Effector memory CD8-positive, alpha-beta T cell (primary cell): ENCODE data around the gene RPL13.
A peak's percentile ranks its signal among the peaks of the same experiment; 100 is the strongest.
"Not testable (repeated sequence)": the region's sequence is repeated elsewhere in the genome, so short reads cannot be mapped to it uniquely, and the experiment has no call there.

Experiments used
- ATAC-seq: fragments of 150-1000 bp; cut with Tn5 transposase; replicated peaks from 2 replicates; pipeline ENCODE4 v1.10.0; 2021; ENCODE audit warnings: mild to moderate bottlenecking, moderate library complexity
- DNase-seq, 3 experiments: peaks; one replicate each; pipeline ENCODE4 v3.0.0; 2021
- H3K27ac Mint-ChIP-seq, 2 donors: one replicate each; pipeline ENCODE4 v1.8.0; 2022; ENCODE audit warnings: mild to moderate bottlenecking in 2 of 2, mixed read lengths in 2 of 2, moderate library complexity in 2 of 2
- H3K27me3 Mint-ChIP-seq, 2 donors: one replicate each; pipeline ENCODE4 v1.8.0; 2022; ENCODE audit warnings: mixed read lengths in 2 of 2
- H3K36me3 Mint-ChIP-seq: one replicate; pipeline ENCODE4 v1.8.0; 2022; ENCODE audit warnings: mild to moderate bottlenecking, moderate library complexity, mixed read lengths; ENCODE audit not compliant: insufficient read depth
- H3K4me1 Mint-ChIP-seq, 2 donors: one replicate each; pipeline ENCODE4 v1.8.0; 2022; ENCODE audit warnings: low read depth in 2 of 2, mixed read lengths in 2 of 2
- H3K4me3 Mint-ChIP-seq, 2 donors: one replicate each; pipeline ENCODE4 v1.8.0; 2022; ENCODE audit warnings: mild to moderate bottlenecking in 2 of 2, mixed read lengths in 2 of 2, moderate library complexity in 2 of 2
- H3K9me3 Mint-ChIP-seq, 2 donors: one replicate each; pipeline ENCODE4 v1.8.0; 2022; ENCODE audit warnings: mixed read lengths in 2 of 2

The RPL13 gene

DNA sequence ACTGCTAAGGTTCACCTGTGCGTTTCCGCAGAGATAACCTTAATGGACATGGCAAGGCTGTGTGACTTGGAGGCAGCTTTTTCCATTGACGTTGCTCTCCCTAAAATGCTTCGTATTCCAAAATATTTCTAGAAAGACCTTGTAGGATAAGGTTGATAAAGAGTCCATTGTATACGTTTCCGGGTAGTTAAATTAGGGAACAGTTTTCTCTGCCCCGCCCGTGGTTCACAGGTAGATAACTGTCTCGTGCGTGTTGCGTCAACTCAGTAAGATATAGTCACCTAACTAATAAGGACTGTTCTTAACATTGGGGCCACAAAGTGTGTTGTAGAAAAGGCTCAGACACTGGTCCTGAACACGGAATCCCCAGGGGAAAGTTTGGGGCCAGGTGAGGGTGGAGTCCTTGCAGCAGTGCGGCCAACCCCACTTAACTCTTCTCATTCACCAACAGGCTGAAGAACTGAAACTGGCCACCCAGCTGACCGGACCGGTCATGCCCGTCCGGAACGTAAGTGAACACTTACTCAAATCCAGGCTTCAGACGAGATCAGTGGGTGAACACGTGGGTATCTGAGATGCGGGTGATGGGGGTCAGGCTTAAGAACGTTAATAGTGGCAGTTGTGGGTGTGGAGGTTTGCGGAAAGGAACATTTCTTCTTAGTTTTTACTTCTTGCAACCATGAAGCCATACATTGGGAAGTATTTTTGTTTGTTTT, 1.6 kb downstream of the RPL13 start:
- ATAC-seq: no peak
- no peak for DNase-seq

DNA sequence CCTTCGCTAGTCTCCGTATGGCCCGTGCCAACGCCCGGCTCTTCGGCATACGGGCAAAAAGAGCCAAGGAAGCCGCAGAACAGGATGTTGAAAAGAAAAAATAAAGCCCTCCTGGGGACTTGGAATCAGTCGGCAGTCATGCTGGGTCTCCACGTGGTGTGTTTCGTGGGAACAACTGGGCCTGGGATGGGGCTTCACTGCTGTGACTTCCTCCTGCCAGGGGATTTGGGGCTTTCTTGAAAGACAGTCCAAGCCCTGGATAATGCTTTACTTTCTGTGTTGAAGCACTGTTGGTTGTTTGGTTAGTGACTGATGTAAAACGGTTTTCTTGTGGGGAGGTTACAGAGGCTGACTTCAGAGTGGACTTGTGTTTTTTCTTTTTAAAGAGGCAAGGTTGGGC, 2.5 kb downstream of the RPL13 start:
- H3K36me3 Mint-ChIP-seq: peaks cover 57% of the 10 kb centered on the region
- ATAC-seq: no peak
- peaks cover 48 to 50% of the 10 kb centered on the region in 2 donors for H3K4me1 Mint-ChIP-seq
- H3K27ac Mint-ChIP-seq: peak overlapping the region; percentile 28 to 99
- peak overlapping the region in 1 of 2 donors; percentile 97 for H3K4me3 Mint-ChIP-seq
- no peaks in the 10 kb centered on the region for H3K27me3 Mint-ChIP-seq
- H3K9me3 Mint-ChIP-seq: no peaks in the 10 kb centered on the region
- no peak for DNase-seq

More for the DNA sequence above, 1.6 kb downstream of the RPL13 start:
- peaks cover 60% of the 10 kb centered on the region for H3K36me3 Mint-ChIP-seq
- no peaks in the 10 kb centered on the region for H3K9me3 Mint-ChIP-seq
- peak overlapping the region; percentile 87 to 99 for H3K27ac Mint-ChIP-seq
- peaks cover 53 to 56% of the 10 kb centered on the region in 2 donors for H3K4me1 Mint-ChIP-seq
- H3K4me3 Mint-ChIP-seq: peak overlapping the region; percentile 94 to 97
- no peaks in the 10 kb centered on the region for H3K27me3 Mint-ChIP-seq

DNA sequence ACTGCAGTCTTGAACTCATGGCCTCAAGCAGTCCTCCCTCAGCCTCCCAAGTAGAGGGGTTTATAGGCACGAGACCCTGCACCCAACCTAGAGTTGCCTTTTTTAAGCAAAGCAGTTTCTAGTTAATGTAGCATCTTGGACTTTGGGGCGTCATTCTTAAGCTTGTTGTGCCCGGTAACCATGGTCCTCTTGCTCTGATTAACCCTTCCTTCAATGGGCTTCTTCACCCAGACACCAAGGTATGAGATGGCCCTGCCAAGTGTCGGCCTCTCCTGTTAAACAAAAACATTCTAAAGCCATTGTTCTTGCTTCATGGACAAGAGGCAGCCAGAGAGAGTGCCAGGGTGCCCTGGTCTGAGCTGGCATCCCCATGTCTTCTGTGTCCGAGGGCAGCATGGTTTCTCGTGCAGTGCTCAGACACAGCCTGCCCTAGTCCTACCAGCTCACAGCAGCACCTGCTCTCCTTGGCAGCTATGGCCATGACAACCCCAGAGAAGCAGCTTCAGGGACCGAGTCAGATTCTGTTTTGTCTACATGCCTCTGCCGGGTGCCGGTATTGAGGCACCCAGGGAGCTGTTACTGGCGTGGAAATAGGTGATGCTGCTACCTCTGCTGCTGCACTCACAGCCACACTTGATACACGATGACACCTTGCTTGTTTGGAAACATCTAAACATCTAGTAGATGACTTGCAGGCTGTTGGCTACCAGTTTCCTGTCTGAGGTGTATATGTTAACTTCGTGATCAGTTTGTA, 3.3 kb downstream of the RPL13 start:
- no peak for DNase-seq
- Mint-ChIP-seq H3K27me3 (no peaks in the 10 kb centered on the region), H3K27ac (peak overlapping the region in 1 of 2 donors; percentile 50), H3K36me3 (peaks cover 60% of the 10 kb centered on the region), H3K4me1 (peaks cover 48 to 50% of the 10 kb centered on the region in 2 donors), H3K4me3 (peak overlapping the region; percentile 29 to 31), H3K9me3 (no peaks in the 10 kb centered on the region)
- no peak for ATAC-seq

DNA sequence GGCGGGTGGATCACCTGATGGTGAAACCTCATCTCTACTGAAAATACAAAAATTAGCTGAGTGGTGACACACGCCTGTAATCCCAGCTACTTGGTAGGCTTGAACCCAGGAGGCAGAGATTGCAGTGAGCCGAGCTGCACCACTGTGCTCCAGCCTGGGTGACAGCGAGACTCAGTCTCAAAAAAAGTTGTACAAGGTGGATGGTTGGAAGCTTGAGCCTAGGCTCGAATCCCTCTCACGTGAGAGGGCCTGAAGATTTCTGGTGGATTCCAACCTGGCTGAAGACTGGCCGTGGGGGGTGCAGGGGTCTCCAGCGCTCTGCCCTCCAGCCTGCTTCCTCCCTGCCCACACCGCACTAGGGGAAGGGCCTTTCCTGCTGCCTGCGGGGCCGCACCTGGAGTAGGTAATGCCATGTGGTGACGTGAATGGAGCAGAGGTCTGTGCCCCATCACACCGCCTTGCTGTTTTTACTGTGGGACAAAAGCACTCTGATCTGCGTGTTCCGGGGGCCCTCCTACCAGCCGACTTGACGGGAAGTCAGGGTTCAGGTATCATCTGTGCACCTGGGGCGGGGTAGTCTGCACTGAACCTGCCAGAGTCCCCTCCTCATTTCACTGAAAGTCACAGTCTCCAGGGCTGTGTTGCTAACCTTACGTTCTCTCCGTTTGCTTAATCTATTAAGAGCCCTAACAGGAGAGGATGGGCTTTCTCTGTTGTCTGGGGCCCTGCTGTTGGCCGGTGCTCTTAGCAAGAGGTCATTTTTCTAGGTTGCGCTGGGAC, 4.2 kb downstream of the RPL13 start:
- H3K9me3 Mint-ChIP-seq: no peaks in the 10 kb centered on the region
- peaks cover 47 to 48% of the 10 kb centered on the region in 2 donors for H3K4me1 Mint-ChIP-seq
- ATAC-seq: no peak
- peak overlapping the region; percentile 50 to 67 for H3K27ac Mint-ChIP-seq
- H3K4me3 Mint-ChIP-seq: peak overlapping the region; percentile 63 to 72
- H3K27me3 Mint-ChIP-seq: no peaks in the 10 kb centered on the region
- H3K36me3 Mint-ChIP-seq: peaks cover 60% of the 10 kb centered on the region
- DNase-seq: no peak

DNA sequence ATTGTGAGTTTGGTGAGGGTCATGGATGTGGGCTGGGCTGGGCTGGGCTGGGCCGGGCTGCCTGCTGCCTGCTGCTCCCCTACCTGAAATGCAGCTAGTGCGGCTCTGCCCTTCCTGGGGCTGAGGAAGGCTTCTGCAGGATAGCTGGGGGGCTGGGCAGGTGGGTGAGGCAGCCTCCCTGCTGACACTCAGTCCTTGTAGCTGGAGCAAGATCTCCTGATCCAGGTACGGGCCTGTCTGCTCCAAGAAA, 4.7 kb downstream of the RPL13 start:
- peak overlapping the region; percentile 63 to 72 for H3K4me3 Mint-ChIP-seq
- DNase-seq: no peak
- H3K4me1 Mint-ChIP-seq: peaks cover 44 to 45% of the 10 kb centered on the region in 2 donors

DNA sequence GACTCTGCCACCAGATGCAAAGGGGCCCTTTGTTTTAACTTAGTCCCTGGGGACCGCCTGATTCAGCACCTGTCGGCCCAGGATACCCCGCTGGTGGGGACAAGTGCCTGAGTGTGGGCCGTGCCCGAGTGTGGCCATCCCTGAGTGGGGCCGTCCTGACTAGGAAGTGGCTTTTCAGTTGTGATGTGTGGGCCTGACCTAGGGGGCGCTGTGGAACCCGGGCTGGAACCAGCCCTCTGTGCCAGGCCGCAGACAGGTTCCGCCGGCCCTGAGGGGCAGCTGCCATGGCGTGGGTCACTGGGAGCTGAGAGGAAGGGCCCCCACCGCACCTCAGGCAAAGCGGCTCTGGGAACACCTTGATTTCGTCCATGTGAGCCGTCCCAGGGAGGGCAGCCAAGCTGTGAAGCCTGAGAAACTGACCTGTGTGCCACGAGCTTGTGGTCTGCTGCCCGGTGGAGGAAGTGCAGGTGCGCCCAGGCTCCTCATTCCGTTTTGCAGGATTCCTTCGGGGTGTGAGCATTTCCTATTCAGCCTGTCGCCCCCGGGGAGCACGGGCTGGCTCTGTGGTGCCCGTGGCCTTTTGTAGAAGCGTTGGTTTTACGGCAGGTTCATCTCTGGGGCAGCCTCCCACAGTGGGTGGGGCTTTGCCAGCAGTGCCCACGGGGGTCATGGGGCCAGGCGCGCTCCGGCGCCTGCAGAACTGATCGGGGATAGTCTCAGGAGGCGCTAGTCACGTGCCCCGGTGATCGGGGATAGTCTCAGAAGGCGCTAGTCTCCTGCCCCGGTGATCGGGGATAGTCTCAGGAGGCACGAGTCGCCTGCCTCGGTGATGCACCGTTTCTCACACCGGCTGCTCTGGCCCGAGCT, 5.3 kb downstream of the RPL13 start:
- no peaks in the 10 kb centered on the region for H3K9me3 Mint-ChIP-seq
- ATAC-seq (peak; percentile 70), DNase-seq (peak in 2 of 3 experiments; percentile 42 to 47)
- peaks cover 0 to 6% of the 10 kb centered on the region in 2 donors for H3K27me3 Mint-ChIP-seq
- H3K4me3 Mint-ChIP-seq: peak overlapping the region; percentile 63 to 72
- H3K27ac Mint-ChIP-seq: peak overlapping the region; percentile 50 to 67
- peaks cover 50% of the 10 kb centered on the region for H3K36me3 Mint-ChIP-seq
- peaks cover 44 to 45% of the 10 kb centered on the region in 2 donors for H3K4me1 Mint-ChIP-seq

More for the DNA sequence above, 4.7 kb downstream of the RPL13 start:
- peak overlapping the region; percentile 50 to 67 for H3K27ac Mint-ChIP-seq
- peaks cover 55% of the 10 kb centered on the region for H3K36me3 Mint-ChIP-seq
- peaks cover 0 to 3% of the 10 kb centered on the region in 2 donors for H3K27me3 Mint-ChIP-seq
- H3K9me3 Mint-ChIP-seq: no peaks in the 10 kb centered on the region
- no peak for ATAC-seq

DNA sequence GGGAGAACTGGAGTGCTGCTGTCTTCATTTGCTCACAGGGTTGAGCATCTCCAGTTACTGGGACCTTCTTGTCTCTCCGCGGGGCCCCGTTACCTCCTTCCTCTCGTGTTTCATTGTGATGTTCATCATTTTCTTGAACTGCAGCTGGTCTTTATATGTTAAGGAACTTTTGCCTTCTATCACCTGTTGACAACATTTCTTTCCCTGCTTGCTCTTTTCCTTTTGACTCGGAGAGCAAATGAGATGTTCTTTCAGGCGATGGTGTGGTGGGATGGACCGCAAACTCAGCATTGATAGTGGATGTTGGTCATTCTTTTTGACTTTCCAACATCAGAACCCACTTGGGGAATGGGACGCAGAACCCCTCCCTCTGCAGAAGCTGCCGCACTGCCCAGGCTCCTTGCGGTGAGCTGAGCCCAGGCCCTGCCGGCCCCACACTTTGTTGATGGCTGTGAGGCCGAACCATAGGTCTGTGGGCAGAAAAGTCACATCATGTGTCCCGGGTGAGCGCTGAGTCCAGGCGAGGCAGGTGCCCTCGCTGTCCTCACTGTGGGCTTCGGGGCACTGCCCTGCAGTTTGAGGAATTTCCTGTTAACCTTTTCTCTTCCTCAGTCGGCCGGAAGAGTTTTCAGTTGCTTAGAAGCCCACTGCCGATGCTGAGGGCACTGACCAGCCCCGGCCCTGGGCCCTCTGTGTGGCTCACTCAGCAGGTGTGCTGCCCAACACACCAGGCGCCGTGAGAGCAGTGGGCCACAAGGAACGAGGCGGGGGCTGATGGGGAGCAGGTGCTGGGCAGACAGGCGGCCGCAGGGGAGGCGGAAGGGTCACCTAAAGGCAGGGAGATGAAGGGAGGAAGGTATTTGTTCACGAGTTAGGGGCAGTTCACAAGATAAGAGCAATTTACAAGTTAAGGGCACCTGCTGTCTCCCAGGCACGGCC, 7.4 kb downstream of the RPL13 start:
- Mint-ChIP-seq H3K27ac (no peak overlapping the region), H3K4me1 (peaks cover 27 to 35% of the 10 kb centered on the region in 2 donors), H3K36me3 (peaks cover 31% of the 10 kb centered on the region), H3K4me3 (no peak overlapping the region), H3K27me3 (peaks cover 3 to 16% of the 10 kb centered on the region in 2 donors), H3K9me3 (no peaks in the 10 kb centered on the region)
- ATAC-seq (no peak), DNase-seq (no peak)

DNA sequence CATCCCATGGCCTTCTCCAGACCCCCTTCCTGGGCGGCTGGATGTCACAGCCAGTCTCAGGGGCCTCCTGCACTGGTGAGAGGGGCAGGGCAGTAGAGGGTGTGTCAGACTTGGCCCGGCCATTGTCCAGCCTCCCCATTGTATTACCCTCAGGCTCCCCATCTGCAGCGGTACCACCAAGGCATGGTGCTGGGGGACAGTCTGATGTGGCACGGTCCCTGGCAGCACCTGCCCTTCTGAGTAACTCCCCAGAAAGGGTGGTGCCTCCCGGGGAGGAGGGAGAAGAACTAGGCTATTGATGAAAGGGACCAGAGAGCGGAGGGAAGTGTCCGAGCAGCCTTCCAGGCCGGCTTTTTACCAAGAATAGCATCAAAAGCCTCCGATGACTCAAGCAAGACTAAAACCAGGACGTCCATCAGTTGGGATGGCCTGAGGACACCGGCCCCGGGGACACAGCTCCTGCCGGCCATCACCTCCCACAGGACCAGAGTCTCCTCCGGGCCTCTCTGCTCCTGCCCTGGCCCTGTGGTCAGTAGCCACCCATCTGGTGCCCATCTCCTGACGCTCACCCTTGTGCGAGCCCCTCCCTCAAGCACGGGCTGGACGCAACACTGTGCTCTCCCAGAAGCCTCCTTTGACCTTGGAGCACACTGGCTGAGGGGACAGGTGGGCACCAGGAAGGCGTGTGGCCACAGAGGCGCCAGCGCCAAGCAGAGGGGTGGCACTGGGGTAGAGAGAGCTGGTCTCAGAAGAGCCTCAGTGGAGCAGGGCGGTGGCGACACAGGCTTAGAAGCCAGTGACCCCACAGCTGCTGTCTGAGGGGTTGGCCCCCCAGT, 9.2 kb downstream of the RPL13 start:
- H3K27me3 Mint-ChIP-seq: peaks cover 16 to 30% of the 10 kb centered on the region in 2 donors
- no peak for ATAC-seq

DNA sequence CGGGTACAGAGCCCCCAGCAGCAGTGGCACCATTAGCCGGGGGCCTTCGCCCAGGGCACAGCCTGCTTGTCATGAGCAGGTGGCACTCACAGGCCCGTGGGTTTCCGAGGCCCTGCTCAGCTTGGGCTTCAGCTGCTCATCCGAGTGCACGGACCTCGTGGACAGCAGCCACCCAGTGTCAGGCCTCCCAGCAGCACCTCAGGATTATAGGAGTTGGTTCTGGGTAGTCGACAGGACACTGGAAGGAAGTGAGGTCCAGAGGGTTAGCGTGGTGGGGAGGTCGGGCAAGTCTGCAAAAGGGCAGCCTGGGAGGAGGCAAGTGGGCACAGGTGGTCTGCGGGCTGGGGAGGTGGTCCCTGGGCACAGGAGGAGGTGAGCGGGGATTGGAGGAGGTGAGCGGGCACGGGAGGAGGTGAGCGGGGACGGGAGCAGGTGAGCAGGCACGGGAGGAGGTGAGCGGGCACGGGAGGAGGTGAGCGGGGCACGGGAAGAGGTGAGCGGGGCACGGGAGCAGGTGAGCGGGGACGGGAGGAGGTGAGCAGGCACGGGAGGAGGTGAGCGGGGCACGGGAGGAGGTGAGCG, 10.0 kb downstream of the RPL13 start:
- no peaks in the 10 kb centered on the region for H3K9me3 Mint-ChIP-seq
- H3K27me3 Mint-ChIP-seq: peaks cover 16 to 30% of the 10 kb centered on the region in 2 donors
- peaks cover 10 to 17% of the 10 kb centered on the region in 2 donors for H3K4me1 Mint-ChIP-seq
- ATAC-seq: no peak
- H3K4me3 Mint-ChIP-seq: no peak overlapping the region
- DNase-seq: no peak
- no peak overlapping the region for H3K27ac Mint-ChIP-seq
- H3K36me3 Mint-ChIP-seq: peaks cover 6% of the 10 kb centered on the region

More for the DNA sequence above, 9.2 kb downstream of the RPL13 start:
- no peaks in the 10 kb centered on the region for H3K9me3 Mint-ChIP-seq
- H3K4me1 Mint-ChIP-seq: peaks cover 16 to 25% of the 10 kb centered on the region in 2 donors
- DNase-seq: no peak
- no peak overlapping the region for H3K4me3 Mint-ChIP-seq
- H3K27ac Mint-ChIP-seq: no peak overlapping the region
- peaks cover 13% of the 10 kb centered on the region for H3K36me3 Mint-ChIP-seq

DNA sequence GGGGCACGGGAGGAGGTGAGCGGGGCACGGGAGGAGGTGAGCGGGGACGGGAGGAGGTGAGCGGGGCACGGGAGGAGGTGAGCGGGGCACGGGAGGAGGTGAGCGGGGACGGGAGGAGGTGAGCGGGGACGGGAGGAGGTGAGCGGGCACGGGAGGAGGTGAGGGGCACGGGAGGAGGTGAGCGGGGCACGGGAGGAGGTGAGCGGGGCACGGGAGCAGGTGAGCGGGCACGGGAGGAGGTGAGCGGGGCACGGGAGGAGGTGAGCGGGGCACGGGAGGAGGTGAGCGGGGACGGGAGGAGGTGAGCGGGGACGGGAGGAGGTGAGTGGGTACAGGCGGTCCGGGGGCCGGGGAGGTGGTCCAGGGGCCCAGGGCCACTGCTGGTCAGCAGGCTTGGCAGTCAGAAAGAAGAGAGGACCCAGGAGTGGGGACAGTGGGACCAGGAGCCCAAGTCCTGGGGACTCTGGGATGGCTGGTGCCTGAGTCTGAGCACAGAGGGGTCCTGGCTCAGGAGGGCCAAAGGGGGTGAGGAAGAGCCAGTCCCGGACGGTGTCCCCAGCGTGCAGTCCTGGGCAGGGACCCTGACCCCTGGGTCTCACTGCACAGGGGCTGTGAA, 10.6 kb downstream of the RPL13 start:
- not testable (repeated sequence) for DNase-seq, H3K27ac Mint-ChIP-seq, H3K4me3 Mint-ChIP-seq, ATAC-seq, H3K36me3 Mint-ChIP-seq, H3K9me3 Mint-ChIP-seq
- Mint-ChIP-seq H3K4me1 (peaks cover 3 to 11% of the 10 kb centered on the region in 2 donors), H3K27me3 (peaks cover 16 to 30% of the 10 kb centered on the region in 2 donors)

DNA sequence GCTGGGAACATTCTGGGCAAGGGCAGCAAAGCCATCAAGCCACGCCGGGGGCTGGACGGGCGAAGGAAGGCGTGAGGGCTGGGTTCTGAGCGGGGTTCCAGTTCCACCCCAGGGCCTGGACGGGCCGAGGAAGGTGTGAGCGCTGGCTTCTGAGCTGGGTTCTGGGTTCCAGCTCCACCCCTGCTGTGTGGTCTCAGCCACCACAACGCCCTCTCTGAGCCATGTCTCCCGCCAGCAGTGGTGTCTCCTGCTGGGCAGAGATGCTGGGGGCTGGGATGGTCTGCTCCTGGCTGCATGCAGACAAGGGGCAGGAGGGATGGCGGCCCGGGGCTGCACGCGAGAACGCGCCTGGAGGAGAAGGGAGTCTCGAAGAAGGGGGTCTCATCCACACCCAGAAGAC, 11.2 kb downstream of the RPL13 start:
- peaks cover 16 to 30% of the 10 kb centered on the region in 2 donors for H3K27me3 Mint-ChIP-seq
- H3K36me3 Mint-ChIP-seq: peaks cover 3% of the 10 kb centered on the region
- no peak overlapping the region for H3K27ac Mint-ChIP-seq
- peaks cover 0 to 6% of the 10 kb centered on the region in 2 donors for H3K4me1 Mint-ChIP-seq
- DNase-seq (no peak), ATAC-seq (no peak)
- no peaks in the 10 kb centered on the region for H3K9me3 Mint-ChIP-seq
- no peak overlapping the region for H3K4me3 Mint-ChIP-seq
